Endothelial cell of umbilical vein (primary cell): ENCODE results near the gene CMTM7. TPM values are rescaled to one million over a fixed set of nuclear protein-coding genes. Genes with fewer than 3 reads are reported as not detected.
"Not testable (repeated sequence)": the region's sequence is repeated elsewhere in the genome, so short reads cannot be mapped to it uniquely, and the experiment has no call there.

Experiments used
- BruUV-seq: library from RNA; stranded (reverse); fragments of 400-500 nt; replicated peaks from 2 replicates; lab custom pipeline; 2021; lab: Mats Ljungman, UMichigan
- CTCF ChIA-PET: fragments of 300-600, 350-600 bp; sonication (Branson Sonifier 250); formaldehyde crosslinking; loops from one replicate; lab custom pipeline; 2021; ENCODE audit warnings: antibody characterized with exemption, inconsistent platforms; lab: Charles Lee
- POLR2A ChIA-PET: fragments of 300-600, 350-600 bp; sonication (Branson Sonifier 250); formaldehyde crosslinking; loops from one replicate; lab custom pipeline; 2021; ENCODE audit warnings: antibody characterized with exemption, inconsistent platforms; lab: Charles Lee
- DNase-seq: peaks from one replicate; pipeline ENCODE4 v3.0.0-alpha.2; 2011; ENCODE audit warnings: low read depth, low spot score
- FAIRE-seq: peaks from 2 replicates; lab custom pipeline; 2011; peaks lifted over from hg19 to GRCh38; lab: Jason Lieb, UNC
- H2AFZ ChIP-seq: 2 replicates; pipeline ENCODE4 v1.6.0; 2012; ENCODE audit warnings: low read depth, low read length, control low read depth, inconsistent platforms
- H3K27ac ChIP-seq: 2 replicates; pipeline ENCODE4 v1.5.1; 2011; ENCODE audit warnings: low read depth, mild to moderate bottlenecking, control low read depth, low read length, moderate library complexity; ENCODE audit not compliant: insufficient read depth
- H3K27me3 ChIP-seq, 2 experiments: 2 replicates each; pipeline versions ENCODE4 v1.6.0 to v1.6.1; 2011; ENCODE audit warnings: low read length in 2 of 2, mixed read lengths in 1 of 2; ENCODE audit not compliant: control insufficient read depth in 2 of 2, insufficient read depth in 2 of 2
- H3K36me3 ChIP-seq, 2 experiments: 2 replicates in 1 of 2; 3 replicates in 1 of 2; pipeline ENCODE4 v1.5.1; 2011; ENCODE audit warnings: low read length in 2 of 2, mild to moderate bottlenecking in 1 of 2, moderate library complexity in 1 of 2; ENCODE audit not compliant: control insufficient read depth in 2 of 2, insufficient read depth in 2 of 2; ENCODE audit errors: extremely low read depth in 1 of 2
- H3K4me1 ChIP-seq: 3 replicates; pipeline ENCODE4 v1.5.1; 2011; ENCODE audit warnings: mild to moderate bottlenecking, low read length; ENCODE audit not compliant: control insufficient read depth, insufficient read depth; ENCODE audit errors: extremely low read depth
- H3K4me2 ChIP-seq: 2 replicates; pipeline ENCODE4 v1.6.1; 2011; ENCODE audit warnings: low read length, control low read depth, mixed read lengths; ENCODE audit not compliant: insufficient read depth
- H3K4me3 ChIP-seq, 3 experiments: fragments of 200-600 bp in 1 of 3; sonication (generic), shearing (Covaris generic) in 1 of 3; replicated peaks in 1 of 3; 2 replicates each; pipeline ENCODE4 v1.5.1; 2011 to 2016; ENCODE audit warnings: control low read depth in 3 of 3, low read length in 3 of 3, mild to moderate bottlenecking in 2 of 3, inconsistent platforms in 1 of 3, low read depth in 1 of 3, moderate library complexity in 1 of 3; ENCODE audit not compliant: insufficient read depth in 1 of 3
- H3K79me2 ChIP-seq: 2 replicates; pipeline ENCODE4 v1.6.0; 2012; ENCODE audit warnings: low read length, inconsistent platforms; ENCODE audit not compliant: control insufficient read depth, insufficient read depth
- H3K9ac ChIP-seq: replicated peaks from 2 replicates; pipeline ENCODE3; 2011; ENCODE audit warnings: low read length, control low read depth; ENCODE audit not compliant: insufficient read depth; ENCODE audit errors: extremely low read depth
- H3K9me1 ChIP-seq: replicated peaks from 3 replicates; pipeline ENCODE4 v1.6.0; 2011; ENCODE audit warnings: mild to moderate bottlenecking, low read length; ENCODE audit not compliant: control insufficient read depth, insufficient read depth; ENCODE audit errors: extremely low read depth
- H3K9me3 ChIP-seq: replicated peaks from 2 replicates; pipeline ENCODE4 v1.5.1; 2012; ENCODE audit warnings: low read length, inconsistent platforms; ENCODE audit not compliant: control insufficient read depth, insufficient read depth
- H4K20me1 ChIP-seq: replicated peaks from 2 replicates; pipeline ENCODE3; 2011; ENCODE audit warnings: mild to moderate bottlenecking, low read length; ENCODE audit not compliant: control insufficient read depth, insufficient read depth; ENCODE audit errors: extremely low read depth
- CTCF ChIP-seq, 2 donors: IDR thresholded peaks; 1 replicate in 1 of 2; 2 replicates in 1 of 2; pipeline ENCODE4 v1.5.1; 2011; ENCODE audit warnings: low read length in 2 of 2, mild to moderate bottlenecking in 2 of 2, moderate library complexity in 2 of 2, control low read depth in 1 of 2, inconsistent platforms in 1 of 2, low read depth in 1 of 2; ENCODE audit not compliant: insufficient read depth in 1 of 2; ENCODE audit errors: extremely low read depth in 1 of 2
- EZH2 ChIP-seq: IDR thresholded peaks from 2 replicates; pipeline ENCODE4 v1.6.1; 2012; ENCODE audit warnings: borderline replicate concordance, low read depth, mild to moderate bottlenecking, moderate library complexity, low read length, inconsistent platforms; ENCODE audit not compliant: severe bottlenecking
- FOS ChIP-seq: IDR thresholded peaks from 2 replicates; pipeline ENCODE4 v1.6.1; 2011; ENCODE audit warnings: mild to moderate bottlenecking, low read length, moderate library complexity, borderline replicate concordance; ENCODE audit not compliant: insufficient read depth
- GATA2 ChIP-seq: IDR thresholded peaks from 2 replicates; pipeline ENCODE4 v1.7.0; 2011; ENCODE audit warnings: low read depth, mild to moderate bottlenecking, moderate library complexity, mixed read lengths, low read length; ENCODE audit not compliant: insufficient read length, insufficient read depth
- JUN ChIP-seq: IDR thresholded peaks from 2 replicates; pipeline ENCODE4 v1.6.1; 2011; ENCODE audit warnings: borderline replicate concordance, low read depth; ENCODE audit not compliant: insufficient read length, insufficient read depth
- MYC ChIP-seq: IDR thresholded peaks from one replicate; pipeline ENCODE4 v1.6.1; 2011; ENCODE audit warnings: mild to moderate bottlenecking, low read depth, low read length
- POLR2A ChIP-seq: IDR thresholded peaks from 2 replicates; pipeline ENCODE4 v1.6.1; 2012; ENCODE audit warnings: low read depth, mild to moderate bottlenecking, control low read depth, low read length
- POLR2AphosphoS5 ChIP-seq: IDR thresholded peaks from 2 replicates; pipeline ENCODE4 v1.6.1; 2012; ENCODE audit warnings: low read depth, mild to moderate bottlenecking, control low read depth, low read length, moderate library complexity; ENCODE audit not compliant: insufficient read depth
- dilution Hi-C: fragments of 300-500 bp; cut with MboI; formaldehyde crosslinking; loops from one replicate; pipeline ENCODE4 v1.15.0; 2019; ENCODE audit warnings: low sequenced_read_pairs; ENCODE audit not compliant: extremely low pct_ligation_motif_present
- intact Hi-C: fragments of 100-400 bp; cut with micrococcal nuclease; formaldehyde crosslinking; loops from one replicate; pipeline ENCODE4 v1.10.0; 2022
- polyA plus RNA-seq, 4 experiments: library from polyadenylated mRNA; depleted of rRNA in 3 of 4; stranded (reverse) in 3 of 4; unstranded in 1 of 4; fragments of >200 nt; gene quantifications; 2 replicates each; pipeline versions ENCODE4 v1.2.1 to v1.2.3, GENCODE V29; 2011 to 2012; ENCODE audit warnings: missing spikeins in 1 of 4
- total RNA-seq: library from RNA; stranded (reverse); gene quantifications from 2 replicates; pipeline ENCODE4 v1.2.3, GENCODE V29; 2021
- TF ChIP-seq, protein P1 (sequence below): IDR thresholded peaks from 2 replicates; pipeline ENCODE4 v1.6.1; 2011; ENCODE audit not compliant: insufficient read depth, insufficient read length

CMTM7 gene
- total and polyA plus RNA-seq, 2 donors (not counting 3 experiments of a cell fraction or from before 2014, with no cell fraction given), result 44.7 to 88.5 TPM

DNA sequence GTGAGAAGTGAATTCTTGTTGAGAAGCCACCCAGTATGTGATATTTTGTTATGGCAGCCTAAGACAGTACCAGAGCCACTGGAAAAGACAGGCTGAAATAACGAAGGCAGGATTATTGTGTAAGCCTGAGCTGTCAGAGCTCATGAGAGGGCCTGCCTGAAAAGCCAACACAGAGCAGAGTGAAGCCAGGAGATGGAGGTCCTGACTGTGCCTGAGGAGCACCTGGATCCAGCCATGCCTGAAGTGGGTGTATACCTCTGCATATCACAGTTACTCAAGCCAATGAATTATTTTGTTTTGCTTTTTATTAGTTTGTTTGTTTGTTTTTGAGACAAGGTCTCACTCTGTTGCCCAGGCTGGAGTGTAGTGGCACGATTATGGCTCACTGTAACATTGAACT lies 4.1 kb upstream of the CMTM7 start:
- Histone ChIP-seq H3K4me3 (no peak overlapping the region), H3K27ac (no peak overlapping the region), H3K4me1 (peaks cover 7% of the 10 kb centered on the region), H2AFZ (no peak overlapping the region), H3K36me3 (no peaks in the 10 kb centered on the region), H3K27me3 (no peaks in the 10 kb centered on the region), H3K9me1 (no peaks in the 10 kb centered on the region), H3K4me2 (no peak overlapping the region), H3K9me3 (no peaks in the 10 kb centered on the region), H3K79me2 (peaks cover 8% of the 10 kb centered on the region), H4K20me1 (no peaks in the 10 kb centered on the region), H3K9ac (no peak overlapping the region)
- TF ChIP-seq GATA2, result no peak
- no peak for TF ChIP-seq MYC
- TF ChIP-seq POLR2AphosphoS5, result no peak
- no peak for TF ChIP-seq CTCF (IDR thresholded peaks at IDR 0.05; ENCODE audit: extremely low read depth in 1 of 2, insufficient read depth in 1 of 2, low read depth in 1 of 2, low read length in 2 of 2)
- TF ChIP-seq, protein P1, sequence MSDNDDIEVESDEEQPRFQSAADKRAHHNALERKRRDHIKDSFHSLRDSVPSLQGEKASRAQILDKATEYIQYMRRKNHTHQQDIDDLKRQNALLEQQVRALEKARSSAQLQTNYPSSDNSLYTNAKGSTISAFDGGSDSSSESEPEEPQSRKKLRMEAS, result no peak
- TF ChIP-seq POLR2A, result no peak
- no peak for TF ChIP-seq JUN
- no peak for TF ChIP-seq EZH2
- no peak for TF ChIP-seq FOS
- ChIA-PET CTCF (interaction anchor here (2.1 kb wide), 1 partner anchor 80 kb away, joined by 9 read pairs; no protein-coding TSS in a partner anchor), POLR2A (no interaction called here)
- DNase-seq (no peak), FAIRE-seq (no peak)
- BruUV-seq, result no TSS peak
- intact Hi-C loops, result no loop called here
- dilution Hi-C loops, result no loop called here

DNA sequence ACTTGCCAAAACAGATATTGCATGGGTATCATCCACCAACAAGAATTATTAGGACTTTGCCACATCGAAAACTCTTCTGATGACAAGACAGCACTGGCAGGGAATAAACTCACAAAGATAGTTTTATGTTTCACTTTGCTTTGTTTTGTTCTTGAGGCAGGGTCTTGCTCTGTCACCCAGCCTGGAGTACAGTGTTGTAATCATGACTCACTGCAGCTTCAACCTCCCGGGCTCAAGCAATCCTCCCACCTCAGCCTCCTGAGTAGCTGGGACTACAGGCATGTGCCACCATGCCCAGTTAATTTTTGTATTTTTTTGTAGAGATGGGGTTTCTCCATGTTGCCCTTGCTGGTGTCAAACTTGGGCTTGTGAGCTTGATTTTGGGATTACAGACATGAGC lies 2.1 kb upstream of the CMTM7 start:
- H2AFZ ChIP-seq, H3K27me3 ChIP-seq, H3K4me3 ChIP-seq, H4K20me1 ChIP-seq, POLR2A ChIA-PET, FAIRE-seq, dilution Hi-C loops, H3K36me3 ChIP-seq, H3K4me2 ChIP-seq, BruUV-seq, H3K9ac ChIP-seq, H3K9me3 ChIP-seq, H3K9me1 ChIP-seq, intact Hi-C loops, DNase-seq, H3K27ac ChIP-seq: not testable (repeated sequence)
- H3K79me2 ChIP-seq, result peaks cover 28% of the 10 kb centered on the region
- H3K4me1 ChIP-seq, result peaks cover 14% of the 10 kb centered on the region
- CTCF ChIA-PET, result interaction anchor here (0.9 to 3.4 kb wide), 3 partner anchors 13 to 78 kb away, joined by 3 to 20 read pairs (median 17); no protein-coding TSS in a partner anchor
